Endothelial cell of umbilical vein (primary cell): ENCODE results near the gene RNF213.

Experiments used
- EZH2 ChIP-seq: IDR thresholded peaks from 2 replicates; pipeline ENCODE4 v1.6.1; 2012; ENCODE audit warnings: borderline replicate concordance, low read depth, mild to moderate bottlenecking, moderate library complexity, low read length, inconsistent platforms; ENCODE audit not compliant: severe bottlenecking
- JUN ChIP-seq: IDR thresholded peaks from 2 replicates; pipeline ENCODE4 v1.6.1; 2011; ENCODE audit warnings: borderline replicate concordance, low read depth; ENCODE audit not compliant: insufficient read length, insufficient read depth
- POLR2AphosphoS5 ChIP-seq: IDR thresholded peaks from 2 replicates; pipeline ENCODE4 v1.6.1; 2012; ENCODE audit warnings: low read depth, mild to moderate bottlenecking, control low read depth, low read length, moderate library complexity; ENCODE audit not compliant: insufficient read depth
- TF ChIP-seq, protein P1 (sequence below), 2 donors: IDR thresholded peaks; 1 replicate in 1 of 2; 2 replicates in 1 of 2; pipeline ENCODE4 v1.5.1; 2011; ENCODE audit warnings: low read length in 2 of 2, mild to moderate bottlenecking in 2 of 2, moderate library complexity in 2 of 2, control low read depth in 1 of 2, inconsistent platforms in 1 of 2, low read depth in 1 of 2; ENCODE audit not compliant: insufficient read depth in 1 of 2; ENCODE audit errors: extremely low read depth in 1 of 2

DNA sequence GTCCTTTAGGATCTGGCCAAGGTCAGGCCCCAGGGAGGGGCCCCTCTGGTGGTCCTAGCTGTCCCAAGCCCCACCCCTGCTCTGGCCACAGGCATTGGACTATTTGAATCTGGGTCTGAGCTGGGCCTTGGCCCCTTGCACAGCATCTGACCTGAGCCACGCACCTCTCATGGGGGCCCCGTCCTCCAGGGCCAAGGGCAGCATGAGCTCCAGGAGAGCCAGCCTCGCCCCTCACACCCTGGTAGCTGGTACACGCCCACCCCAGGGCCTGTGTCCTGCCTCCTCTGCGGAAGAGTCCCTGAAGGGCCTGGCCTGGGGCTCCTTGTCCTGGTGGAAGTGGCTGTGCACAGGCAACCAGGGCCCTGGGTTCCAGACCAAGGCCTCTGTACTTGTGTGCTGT, 178.2 kb downstream of the RNF213 start:
- TF ChIP-seq, protein P1, sequence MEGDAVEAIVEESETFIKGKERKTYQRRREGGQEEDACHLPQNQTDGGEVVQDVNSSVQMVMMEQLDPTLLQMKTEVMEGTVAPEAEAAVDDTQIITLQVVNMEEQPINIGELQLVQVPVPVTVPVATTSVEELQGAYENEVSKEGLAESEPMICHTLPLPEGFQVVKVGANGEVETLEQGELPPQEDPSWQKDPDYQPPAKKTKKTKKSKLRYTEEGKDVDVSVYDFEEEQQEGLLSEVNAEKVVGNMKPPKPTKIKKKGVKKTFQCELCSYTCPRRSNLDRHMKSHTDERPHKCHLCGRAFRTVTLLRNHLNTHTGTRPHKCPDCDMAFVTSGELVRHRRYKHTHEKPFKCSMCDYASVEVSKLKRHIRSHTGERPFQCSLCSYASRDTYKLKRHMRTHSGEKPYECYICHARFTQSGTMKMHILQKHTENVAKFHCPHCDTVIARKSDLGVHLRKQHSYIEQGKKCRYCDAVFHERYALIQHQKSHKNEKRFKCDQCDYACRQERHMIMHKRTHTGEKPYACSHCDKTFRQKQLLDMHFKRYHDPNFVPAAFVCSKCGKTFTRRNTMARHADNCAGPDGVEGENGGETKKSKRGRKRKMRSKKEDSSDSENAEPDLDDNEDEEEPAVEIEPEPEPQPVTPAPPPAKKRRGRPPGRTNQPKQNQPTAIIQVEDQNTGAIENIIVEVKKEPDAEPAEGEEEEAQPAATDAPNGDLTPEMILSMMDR (IDR thresholded peaks at IDR 0.05; ENCODE audit: extremely low read depth in 1 of 2, insufficient read depth in 1 of 2, low read depth in 1 of 2, low read length in 2 of 2): no peak
- TF ChIP-seq EZH2 (no peak), JUN (no peak), POLR2AphosphoS5 (no peak)
